ENCODE measurements around the gene ACKR1.

Gene ACKR1

DNA sequence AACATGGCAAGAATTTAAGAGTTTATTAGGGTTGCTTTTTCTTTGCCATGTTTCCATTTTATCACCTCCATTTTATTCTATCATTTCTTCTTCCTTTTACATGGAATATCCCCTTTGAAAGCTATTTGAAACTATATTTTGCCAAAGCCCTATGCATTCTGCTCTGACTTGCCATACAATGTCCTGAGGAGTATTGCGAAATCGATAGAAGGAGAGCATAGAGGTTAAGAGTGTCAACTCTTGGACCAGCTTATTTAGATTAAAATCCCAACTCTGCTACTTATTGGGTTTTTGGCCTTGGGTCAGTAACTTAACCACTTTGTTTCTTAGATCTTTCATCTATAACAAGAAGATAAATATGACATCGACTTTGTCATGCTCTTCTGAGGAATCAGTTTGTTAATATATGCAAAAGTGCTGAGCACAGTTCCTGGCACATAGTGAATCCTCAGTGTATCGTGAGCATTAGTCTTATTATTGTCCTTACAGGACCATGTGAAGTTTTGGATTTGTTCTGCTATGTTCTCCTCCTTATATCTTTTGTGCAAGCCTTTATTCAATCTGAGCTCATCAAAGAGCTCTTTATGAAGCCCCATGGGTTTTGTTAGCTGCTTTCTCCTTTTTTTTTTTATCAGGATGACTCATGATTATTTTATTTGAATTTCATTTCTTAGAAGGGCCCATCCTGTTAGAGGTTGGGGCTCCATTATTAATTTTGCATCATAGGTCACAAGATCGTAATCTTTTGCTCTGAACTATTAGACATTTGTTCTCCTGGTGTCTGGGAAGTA lies 17.6 kb downstream of the ACKR1 start:
- no peak for DNase-seq (ENCODE audit: low read depth in 3 of 3)

DNA sequence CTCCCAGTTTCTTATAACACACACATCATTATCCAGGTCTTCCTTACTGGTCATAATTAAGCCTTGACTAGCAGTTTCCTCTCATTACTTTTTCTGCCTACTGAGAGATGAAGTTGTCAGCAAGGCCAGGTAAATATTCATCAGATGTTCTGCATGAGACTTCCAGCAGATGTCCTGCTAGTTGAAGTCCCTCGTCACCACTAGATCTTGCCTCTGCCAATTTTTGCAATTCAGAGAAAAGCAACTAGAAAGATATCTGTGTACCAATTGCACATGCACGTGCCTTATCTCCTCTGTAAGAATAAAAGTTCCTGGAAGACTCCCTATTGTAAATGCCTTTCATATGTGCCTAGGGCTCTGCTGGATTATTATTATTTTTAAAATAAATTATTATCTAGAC lies 18.3 kb downstream of the ACKR1 start:
- no peak for DNase-seq (ENCODE audit: low read depth in 3 of 3)

GRCh38 chr1:159228554-159228953 lies 23.9 kb downstream of the ACKR1 start:
- DNase-seq (ENCODE audit: low read depth in 3 of 3): no peak

DNA sequence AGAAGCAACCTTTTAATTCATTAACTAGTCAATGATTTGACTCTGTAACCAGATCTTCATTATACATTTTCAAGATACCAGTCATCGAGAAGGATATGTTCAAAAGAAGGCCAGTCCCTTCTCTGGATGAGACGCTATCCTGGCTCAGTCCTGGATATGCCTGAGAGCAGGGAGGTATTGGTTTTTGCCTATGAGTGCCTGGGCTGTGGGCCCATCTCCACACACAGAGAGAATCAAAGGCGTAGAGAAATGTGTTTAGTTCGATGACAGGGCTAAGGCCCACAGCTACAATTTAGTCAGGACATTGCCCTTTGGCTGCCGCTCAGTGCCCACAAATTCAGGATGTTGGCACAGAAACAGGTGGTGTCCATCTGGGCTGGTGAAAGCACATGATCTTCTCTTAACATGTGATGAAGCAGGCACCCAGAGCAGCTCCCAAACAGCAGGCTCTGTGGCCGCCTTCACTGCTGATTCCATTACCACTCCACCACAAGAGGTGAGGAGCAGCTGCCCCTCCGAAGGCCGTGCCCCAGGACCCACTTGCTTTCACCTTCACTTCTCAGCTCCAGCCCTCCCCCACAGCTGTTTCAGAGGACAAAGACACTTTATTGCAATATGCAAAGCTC lies 24.7 kb downstream of the ACKR1 start:
- DNase-seq (ENCODE audit: low read depth in 3 of 3): no peak

GRCh38 chr1:159229896-159230295 lies 25.2 kb downstream of the ACKR1 start:
- no peak for DNase-seq (ENCODE audit: low read depth in 3 of 3)

DNA sequence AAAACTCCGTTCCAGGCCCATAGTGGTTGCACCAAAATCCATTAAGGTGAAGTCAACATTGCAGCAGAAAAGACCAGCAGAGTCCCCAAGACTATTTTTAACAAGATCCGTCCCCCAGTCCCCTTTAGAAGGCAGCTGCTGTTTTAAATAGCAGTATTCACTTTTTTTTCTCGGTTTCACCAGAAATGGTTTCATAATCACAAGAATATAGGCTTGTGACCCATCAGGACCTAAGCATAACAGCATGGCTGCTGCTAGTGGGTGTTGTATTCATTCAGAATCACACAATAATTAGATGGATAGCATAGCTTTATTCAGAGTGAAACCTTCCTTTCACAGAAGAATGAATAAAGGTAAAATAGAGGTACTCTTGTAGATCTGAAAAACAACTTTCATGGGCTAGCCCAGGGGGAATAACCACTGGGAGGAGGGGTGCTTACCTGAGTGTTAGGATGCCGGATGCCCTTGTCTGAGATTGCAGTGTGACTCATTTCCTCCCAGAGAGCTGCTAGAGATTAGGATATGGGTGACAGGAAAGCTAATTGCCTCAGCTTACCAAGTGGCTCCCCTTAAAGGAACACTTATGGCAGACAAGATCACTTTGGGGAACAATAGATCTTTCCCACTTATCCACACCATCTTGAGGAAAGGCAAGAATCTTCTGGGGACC lies 35.0 kb downstream of the ACKR1 start:
- DNase-seq (ENCODE audit: low read depth in 3 of 3): no peak

- no peak for DNase-seq (ENCODE audit: low read depth in 3 of 3)
Observed at GRCh38 chr1:159247266-159247665, 42.6 kb downstream of the ACKR1 start.

DNA sequence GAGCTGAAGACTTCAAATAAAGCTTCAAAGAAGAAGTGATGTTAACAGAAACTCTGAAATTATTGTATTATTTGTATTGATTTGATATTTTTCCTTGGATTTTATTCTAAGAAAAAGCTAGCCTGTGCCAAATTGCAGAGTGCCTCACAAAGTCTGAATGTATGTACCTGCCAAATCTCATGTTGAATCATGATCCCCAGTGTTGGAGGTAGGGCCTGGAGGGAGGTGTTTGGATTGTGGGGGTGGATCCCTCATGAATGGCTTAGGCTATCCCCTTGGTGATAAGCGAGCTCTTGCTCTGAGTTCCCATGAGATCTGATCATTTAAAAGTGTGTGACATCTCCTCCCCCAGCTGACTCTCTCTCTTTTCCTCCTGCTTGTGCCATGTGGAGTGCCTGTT lies 43.6 kb downstream of the ACKR1 start:
- DNase-seq (ENCODE audit: low read depth in 3 of 3): no peak

DNA sequence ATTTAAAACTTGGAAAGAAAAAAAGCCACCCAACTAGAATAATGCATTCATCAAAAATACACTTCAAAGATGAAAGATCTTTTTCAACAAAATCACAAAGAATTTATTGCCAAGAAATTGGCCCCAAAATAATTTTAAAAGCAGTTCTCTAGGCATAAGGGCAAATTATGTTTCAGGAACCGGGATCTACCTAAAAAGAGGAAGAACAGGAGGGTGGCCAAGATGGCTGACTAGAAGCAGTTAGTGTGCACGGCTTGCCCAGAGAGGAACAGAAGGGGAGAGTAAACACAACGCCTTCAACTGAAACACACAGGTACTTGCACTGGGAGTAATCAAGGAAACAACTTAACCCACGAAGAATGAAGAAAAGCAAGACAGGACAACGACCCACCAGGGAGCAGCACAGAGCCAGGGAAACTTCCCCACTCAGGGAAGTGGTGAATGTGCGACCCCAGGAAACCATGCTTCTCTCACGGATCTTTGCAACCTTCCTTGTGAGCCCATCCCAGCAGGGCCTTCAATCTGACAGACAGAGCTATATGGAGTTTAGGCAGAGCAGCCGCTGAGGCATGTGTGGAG lies 46.1 kb downstream of the ACKR1 start:
- no peak for DNase-seq (ENCODE audit: low read depth in 3 of 3)

All from stimulated activated CD4-positive, alpha-beta T cell treated with anti-CD3 and anti-CD28 coated beads, TNF-alpha, amount 100 ng/mL, for 4 hours (primary cell).